Omental fat pad (tissue), 4 donors: ENCODE measurements around the gene FAM25G. TPM values are rescaled to one million over a fixed set of nuclear protein-coding genes. Genes with fewer than 3 reads are reported as not detected.
"Not testable (repeated sequence)": the region's sequence is repeated elsewhere in the genome, so short reads cannot be mapped to it uniquely, and the experiment has no call there.

ENCODE experiments used
- ATAC-seq: fragments of 150-250 bp; one replicate; pipeline ENCODE4 v1.9.1; 2016; ENCODE audit warnings: mild to moderate bottlenecking, moderate library complexity; ENCODE audit not compliant: low FRiP score
- DNase-seq: peaks from one replicate; pipeline ENCODE4 v3.0.0-alpha.2; 2019; ENCODE audit warnings: low spot score
- total RNA-seq, 4 donors: library from RNA; depleted of rRNA; stranded (reverse); fragments of >200 nt; gene quantifications; one replicate each; pipeline ENCODE4 v1.1.0, GENCODE V29; 2016
- TF ChIP-seq, protein P1 (sequence below), 3 donors: fragments of 450-650 bp; IDR thresholded peaks; one replicate each; pipeline ENCODE4 v1.5.1; 2016 to 2017; ENCODE audit warnings: antibody characterized with exemption in 3 of 3, mild to moderate bottlenecking in 3 of 3, moderate library complexity in 2 of 3

The FAM25G gene
- total RNA-seq, 4 donors from 2014 or later = not detected

DNA sequence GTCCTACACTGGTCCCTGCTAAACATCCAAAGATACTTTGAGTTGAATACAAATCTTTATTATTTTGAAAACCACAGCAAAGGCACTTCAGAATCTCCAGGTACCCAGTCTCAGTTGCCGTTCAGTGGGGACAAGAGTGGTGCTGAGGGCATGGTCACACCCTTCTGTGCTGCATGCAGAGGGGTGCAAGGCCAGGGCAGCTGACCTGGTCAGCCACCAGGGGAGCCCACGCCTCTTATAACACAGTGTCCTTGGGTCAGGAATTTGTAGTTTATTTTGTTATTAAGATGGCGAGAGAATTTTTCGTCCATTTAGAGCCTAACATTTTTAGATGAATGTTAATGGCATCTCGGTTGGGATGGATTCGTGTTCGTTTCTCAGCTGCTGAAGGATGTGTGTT, 23.5 kb downstream of the FAM25G start:
- ATAC-seq, DNase-seq: not testable (repeated sequence)

DNA sequence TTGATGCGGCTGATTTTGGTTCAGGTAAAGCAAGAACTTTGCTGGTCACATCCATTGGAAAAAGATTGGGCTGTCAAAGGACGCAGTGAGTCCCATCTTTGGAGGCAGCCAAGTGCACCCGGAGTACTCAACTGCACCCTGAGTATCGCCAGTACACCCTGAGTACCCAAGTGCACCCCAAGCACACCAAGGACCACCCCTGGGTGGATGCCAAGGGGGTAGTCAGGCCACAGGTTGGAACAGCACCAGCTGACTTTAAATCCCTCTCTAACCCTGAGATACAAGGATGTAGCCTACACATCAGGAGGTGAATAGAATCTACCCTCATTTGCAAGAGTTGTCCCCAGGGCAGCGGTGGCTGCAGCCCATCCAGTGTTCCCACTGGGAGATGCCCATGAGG, 24.0 kb downstream of the FAM25G start:
- ATAC-seq, DNase-seq: not testable (repeated sequence)

DNA sequence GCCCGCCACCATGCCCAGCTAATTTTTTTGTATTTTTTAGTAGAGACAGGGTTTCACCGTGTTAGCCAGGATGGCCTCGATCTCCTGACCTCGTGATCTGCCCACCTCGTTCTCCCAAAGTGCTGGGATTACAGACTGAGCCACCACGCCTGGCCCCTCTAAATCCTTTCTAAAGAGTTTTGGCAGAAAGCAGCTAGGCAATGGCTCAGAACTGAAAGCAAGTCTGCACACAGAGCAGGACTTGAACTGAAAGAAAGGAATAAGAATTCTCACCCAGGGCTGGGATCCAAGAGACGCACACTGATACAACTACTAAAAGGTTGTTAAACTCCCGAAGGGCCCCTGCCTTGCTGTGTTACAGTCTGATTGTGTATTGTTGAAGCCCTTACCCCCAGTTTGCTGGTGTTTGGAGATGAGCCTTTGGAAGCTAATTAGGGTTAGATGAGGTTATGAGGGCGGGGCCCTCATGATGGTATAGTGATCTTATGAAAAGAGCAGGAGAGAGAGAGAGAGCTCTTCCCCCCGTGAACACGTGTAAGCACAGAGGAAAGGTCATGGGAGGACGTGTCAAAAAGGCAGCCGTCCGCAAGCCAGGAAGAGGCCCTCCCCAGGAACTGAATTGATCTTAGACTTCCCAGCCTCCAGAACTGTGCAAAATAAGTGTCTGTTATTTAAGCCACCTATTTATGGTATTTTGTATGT, 26.1 kb downstream of the FAM25G start:
- peak; percentile 21 for DNase-seq
- ATAC-seq = not testable (repeated sequence)

DNA sequence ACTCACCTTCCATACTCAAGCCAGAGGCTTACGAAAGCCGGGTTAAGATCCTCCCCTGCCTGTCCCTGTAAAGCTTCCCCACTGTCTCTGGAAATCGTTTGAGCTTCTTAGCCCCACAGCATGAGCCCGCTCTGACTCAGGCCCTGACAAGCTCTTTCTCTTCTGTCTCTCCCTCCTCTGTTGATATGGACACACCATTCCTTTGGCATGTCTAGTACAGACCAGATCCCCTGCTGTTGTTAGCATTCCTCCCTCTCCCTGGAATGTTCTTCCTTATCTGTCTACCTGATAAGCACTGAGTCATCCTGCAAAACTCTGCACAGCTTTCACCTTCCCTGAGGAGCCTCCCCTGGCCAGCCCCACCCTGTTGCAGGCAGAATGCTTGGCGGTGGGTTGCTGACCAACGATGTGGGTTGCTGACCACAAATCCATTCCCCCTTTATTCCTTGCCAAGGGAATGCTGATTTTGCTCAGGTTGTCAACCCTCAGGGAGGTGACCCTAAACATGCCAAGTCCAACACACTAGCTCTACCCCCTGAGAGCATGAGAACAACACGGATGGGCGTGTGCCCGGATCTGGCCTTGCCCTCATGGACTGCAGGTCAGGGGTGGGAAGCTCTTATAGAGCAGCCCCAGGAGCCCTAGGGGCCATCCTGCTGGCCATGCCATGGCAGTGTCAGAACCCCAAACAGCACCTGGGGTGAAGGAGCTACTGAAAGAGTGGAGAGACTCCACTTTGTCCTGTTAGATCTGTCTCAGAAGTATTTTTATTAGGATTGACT, 28.7 kb downstream of the FAM25G start:
- ATAC-seq = peak; percentile 92
- DNase-seq = not testable (repeated sequence)

DNA sequence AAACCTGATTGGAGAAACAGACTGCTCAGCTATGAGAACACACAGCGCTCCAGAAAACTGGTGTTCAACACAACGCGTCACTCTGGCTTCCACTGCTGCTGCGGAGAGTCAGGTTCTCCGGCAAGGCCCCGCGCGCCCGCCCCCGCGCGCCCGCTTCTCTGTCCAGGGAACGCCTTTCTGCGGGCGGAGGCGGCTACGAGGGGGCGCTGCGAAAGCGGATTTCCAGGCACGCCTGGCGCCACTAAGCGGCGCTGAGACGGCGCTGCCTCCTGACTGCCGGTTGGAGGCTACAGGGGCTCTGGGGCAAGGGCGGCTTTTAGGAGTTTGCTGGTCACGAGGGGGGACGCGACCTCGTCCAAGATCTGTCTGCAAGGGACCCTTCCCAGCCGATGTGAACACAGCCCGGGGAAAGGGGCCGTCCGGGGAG, 30.2 kb downstream of the FAM25G start:
- not testable (repeated sequence) for DNase-seq
- ATAC-seq = peak; percentile 69

DNA sequence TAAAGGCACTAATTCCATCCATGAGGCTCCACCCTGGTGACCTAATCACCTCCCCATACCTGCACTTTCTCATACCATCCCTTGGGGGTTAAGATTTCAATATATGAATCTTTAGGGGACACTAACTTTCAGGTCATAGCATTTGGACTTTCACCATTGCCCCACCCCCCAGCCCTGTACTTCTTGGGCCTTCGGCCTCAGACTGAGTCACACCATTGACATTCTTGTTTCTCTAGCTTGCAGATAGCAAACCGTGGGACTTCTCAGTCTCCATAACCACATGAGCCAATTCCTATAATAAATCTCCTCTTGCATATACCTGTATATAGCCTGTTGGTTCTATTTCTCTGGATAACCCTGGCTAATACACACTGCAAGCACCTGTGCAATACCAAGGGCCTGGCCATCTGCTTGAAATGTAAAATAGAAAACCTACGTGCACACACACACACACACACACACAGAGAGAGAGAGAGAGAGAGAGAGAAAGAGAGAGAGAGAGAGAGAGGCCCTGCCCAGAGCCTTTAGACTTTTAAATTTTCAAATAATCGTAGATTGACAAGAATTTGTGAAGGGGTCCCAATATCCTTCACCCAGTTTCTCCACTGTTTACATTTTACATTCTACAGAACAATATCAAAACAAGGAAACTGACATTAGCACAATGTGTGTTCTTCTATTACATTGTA, 32.9 kb downstream of the FAM25G start:
- no peak for ATAC-seq
- TF ChIP-seq, protein P1, sequence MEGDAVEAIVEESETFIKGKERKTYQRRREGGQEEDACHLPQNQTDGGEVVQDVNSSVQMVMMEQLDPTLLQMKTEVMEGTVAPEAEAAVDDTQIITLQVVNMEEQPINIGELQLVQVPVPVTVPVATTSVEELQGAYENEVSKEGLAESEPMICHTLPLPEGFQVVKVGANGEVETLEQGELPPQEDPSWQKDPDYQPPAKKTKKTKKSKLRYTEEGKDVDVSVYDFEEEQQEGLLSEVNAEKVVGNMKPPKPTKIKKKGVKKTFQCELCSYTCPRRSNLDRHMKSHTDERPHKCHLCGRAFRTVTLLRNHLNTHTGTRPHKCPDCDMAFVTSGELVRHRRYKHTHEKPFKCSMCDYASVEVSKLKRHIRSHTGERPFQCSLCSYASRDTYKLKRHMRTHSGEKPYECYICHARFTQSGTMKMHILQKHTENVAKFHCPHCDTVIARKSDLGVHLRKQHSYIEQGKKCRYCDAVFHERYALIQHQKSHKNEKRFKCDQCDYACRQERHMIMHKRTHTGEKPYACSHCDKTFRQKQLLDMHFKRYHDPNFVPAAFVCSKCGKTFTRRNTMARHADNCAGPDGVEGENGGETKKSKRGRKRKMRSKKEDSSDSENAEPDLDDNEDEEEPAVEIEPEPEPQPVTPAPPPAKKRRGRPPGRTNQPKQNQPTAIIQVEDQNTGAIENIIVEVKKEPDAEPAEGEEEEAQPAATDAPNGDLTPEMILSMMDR (IDR thresholded peaks at IDR 0.05) = no peak
- no peak for DNase-seq

DNA sequence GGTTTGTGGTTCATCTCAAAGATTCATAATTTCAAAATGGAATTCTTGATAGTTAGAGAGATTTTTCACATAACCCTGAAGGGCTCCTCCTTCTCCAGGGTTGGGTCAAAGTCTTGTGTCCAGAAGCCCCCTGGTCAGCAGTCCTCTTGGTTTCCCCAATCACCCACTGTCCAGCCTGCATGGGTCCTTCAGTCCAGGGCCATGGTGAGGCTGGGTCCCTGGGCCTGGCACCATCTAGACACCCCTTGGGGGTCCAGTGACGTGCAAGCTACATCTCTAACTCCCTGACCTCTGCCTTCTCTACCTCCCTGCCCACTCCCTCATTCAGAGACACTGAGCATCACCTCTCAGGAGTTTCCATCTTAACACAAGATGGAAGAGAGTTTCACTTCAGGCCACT, 33.7 kb downstream of the FAM25G start:
- ATAC-seq (no peak), DNase-seq (no peak)
- TF ChIP-seq, protein P1 (IDR thresholded peaks at IDR 0.05) = no peak

DNA sequence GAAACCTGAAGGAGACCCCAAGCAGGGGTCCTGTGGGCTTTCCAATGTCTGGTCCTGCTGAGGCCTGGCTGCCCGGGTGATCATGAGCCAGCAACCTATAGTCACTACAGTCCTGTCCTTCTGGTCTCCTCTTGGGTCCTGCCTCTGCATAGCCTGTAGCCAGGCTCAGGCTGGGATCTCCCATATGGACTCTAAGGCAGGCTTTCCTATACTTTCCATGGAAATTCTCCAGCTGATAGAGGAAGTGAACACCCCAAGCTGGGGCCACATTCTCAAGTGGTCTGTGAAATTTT, 34.0 kb downstream of the FAM25G start:
- ATAC-seq (no peak), DNase-seq (no peak)
- TF ChIP-seq, protein P1 (IDR thresholded peaks at IDR 0.05) = no peak

DNA sequence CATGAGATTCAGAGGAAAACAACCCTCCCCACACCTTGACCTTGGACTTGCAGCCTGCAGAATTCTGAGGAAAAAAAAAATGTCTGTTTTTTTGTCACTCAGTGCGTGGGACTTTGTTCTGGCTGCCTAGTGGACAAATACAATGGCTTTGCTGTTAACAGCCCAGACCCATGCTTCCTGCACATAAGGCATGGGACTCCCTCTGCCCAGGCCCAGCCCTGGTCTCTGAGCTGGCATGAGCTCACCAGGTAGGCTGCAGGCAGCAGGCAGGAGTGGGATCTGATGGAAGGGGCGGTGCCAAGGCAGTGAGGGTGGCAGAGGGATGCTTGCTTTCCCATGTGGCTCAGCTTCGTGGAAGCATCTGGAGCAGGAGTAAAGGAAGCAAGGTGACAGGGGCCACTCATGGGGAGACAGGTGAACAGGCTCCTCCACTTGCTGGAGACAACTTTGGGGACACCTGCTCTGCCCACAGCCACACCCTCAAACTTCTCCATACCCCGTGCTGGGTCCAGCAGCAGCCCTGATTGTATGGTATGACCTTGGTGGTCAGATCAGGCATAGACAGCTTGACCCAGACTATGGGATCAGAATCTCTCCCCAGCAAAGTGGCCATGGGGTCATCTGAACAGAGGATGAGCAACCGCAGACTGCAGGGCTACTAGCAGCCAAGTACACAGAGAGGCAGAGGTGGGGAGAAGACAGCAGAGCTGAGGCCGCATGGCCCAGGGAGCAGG, 34.5 kb downstream of the FAM25G start:
- TF ChIP-seq, protein P1 (IDR thresholded peaks at IDR 0.05) = no peak
- DNase-seq (no peak), ATAC-seq (no peak)
